GM12872 (cell line): ENCODE data around the gene LIFR.

Experiments used
- TF ChIP-seq, protein P1 (sequence below): IDR thresholded peaks from 3 replicates; pipeline ENCODE4 v1.5.1; 2011; ENCODE audit warnings: low read depth, mild to moderate bottlenecking, low read length, moderate library complexity; ENCODE audit not compliant: insufficient read depth

The LIFR gene

DNA sequence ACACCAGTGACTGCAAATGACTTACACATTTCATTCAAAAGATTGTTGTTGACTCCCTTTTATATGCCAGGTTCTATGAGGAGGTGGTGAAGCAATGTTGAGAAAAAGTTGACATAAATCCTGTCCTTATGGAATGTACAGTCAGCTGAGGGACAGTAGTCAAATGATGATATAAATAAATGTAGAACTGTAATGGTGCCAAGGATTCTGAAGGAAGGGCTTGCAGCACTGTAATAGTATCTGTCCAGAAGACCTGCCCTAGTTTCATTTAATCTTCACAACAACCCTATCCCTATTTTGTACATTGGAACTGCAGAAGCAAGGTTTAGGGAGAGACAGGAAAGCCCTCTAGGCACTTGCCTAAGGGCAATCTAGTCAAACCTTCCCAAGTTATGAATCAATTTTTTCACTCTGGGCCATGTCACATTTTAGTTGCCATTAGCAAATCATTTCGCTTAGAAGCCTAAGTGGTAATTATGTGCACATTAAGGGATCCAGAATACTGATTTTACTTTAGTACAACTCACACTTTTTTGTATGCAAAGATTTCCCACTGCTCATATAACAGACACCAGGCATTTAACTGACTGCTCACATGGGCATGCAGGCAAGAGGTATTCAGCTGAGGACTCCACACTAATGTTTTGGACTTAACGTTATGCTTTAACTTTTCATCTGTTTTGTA lies 34.5 kb upstream of the LIFR start:
- TF ChIP-seq, protein P1, sequence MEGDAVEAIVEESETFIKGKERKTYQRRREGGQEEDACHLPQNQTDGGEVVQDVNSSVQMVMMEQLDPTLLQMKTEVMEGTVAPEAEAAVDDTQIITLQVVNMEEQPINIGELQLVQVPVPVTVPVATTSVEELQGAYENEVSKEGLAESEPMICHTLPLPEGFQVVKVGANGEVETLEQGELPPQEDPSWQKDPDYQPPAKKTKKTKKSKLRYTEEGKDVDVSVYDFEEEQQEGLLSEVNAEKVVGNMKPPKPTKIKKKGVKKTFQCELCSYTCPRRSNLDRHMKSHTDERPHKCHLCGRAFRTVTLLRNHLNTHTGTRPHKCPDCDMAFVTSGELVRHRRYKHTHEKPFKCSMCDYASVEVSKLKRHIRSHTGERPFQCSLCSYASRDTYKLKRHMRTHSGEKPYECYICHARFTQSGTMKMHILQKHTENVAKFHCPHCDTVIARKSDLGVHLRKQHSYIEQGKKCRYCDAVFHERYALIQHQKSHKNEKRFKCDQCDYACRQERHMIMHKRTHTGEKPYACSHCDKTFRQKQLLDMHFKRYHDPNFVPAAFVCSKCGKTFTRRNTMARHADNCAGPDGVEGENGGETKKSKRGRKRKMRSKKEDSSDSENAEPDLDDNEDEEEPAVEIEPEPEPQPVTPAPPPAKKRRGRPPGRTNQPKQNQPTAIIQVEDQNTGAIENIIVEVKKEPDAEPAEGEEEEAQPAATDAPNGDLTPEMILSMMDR: no peak

DNA sequence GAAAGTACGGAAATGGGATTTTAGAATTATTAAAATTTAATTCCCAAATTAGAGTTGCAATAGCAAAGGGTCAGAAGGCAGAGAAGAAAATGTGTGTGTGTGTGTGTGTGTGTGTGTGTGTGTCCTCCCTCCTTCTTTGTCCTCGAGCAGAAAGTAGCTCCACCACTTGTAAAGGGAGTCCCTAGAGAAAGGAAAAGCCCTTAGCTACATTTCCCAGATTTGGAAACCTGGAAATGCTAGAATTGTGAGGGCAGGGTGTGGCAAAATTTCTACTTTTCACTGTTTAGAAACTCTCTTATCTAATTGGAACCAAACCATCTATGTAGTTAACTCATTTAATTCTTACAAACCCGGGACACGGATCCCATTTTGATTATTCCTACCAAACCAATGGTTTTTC lies 33.2 kb upstream of the LIFR start:
- TF ChIP-seq, protein P1: no peak

- TF ChIP-seq, protein P1: no peak
Measured at GRCh38 chr5:38585816-38586215, 29.4 kb upstream of the LIFR start.

DNA sequence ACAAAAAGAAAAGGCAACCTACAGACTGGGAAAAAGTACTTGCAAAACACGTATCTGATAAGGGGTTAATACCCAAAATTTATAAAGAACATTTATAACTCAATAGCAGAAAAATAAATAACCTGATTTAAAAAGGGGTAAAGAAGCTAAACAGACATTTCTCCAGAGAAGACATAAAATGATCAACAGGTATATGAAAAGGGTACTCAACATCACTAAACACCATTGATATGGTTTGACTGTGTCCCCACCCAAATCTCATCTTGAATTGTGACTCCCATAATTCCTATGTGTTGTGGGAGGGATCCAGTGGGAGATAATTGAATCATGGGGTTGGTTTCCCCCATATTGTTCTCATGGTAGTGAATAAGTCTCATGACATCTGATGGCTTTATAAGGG lies 27.1 kb upstream of the LIFR start:
- TF ChIP-seq, protein P1: no peak

DNA sequence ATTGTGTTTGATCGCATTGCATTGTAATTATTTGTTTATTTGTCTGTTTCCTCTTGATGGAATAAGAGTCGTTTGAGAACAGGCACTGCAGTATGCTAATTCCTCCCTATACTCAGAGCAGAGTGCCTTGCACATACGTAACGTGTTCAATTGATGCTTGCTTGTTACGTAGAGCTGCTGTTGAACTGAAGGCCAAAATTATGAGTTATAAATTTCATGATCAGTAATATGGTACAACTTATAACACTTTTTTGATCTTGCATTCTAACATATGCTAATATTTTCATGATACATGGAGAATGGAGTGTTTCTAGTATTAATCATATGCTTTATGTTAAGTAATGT lies 26.5 kb upstream of the LIFR start:
- TF ChIP-seq, protein P1: no peak

GRCh38 chr5:38582293-38582974 lies 26.0 kb upstream of the LIFR start:
- TF ChIP-seq, protein P1: no peak

GRCh38 chr5:38581597-38581996 lies 25.2 kb upstream of the LIFR start:
- TF ChIP-seq, protein P1: no peak
